Fibroblast of pulmonary artery (primary cell): Measurements from ENCODE around the gene CHCHD1.

Experiments
- DNase-seq: peaks from one replicate; pipeline ENCODE4 v3.0.0-alpha.2; 2010; ENCODE audit warnings: low read depth
- H3K4me3 ChIP-seq: replicated peaks from 2 replicates; pipeline ENCODE4 v1.5.1; 2011; ENCODE audit warnings: low read depth, mild to moderate bottlenecking, control low read depth, low read length, moderate library complexity
- TF ChIP-seq, protein P1 (sequence below): IDR thresholded peaks from 2 replicates; pipeline ENCODE4 v1.5.1; 2011; ENCODE audit warnings: mild to moderate bottlenecking, control low read depth, low read length, inconsistent platforms; ENCODE audit errors: missing control alignments

Gene CHCHD1

DNA sequence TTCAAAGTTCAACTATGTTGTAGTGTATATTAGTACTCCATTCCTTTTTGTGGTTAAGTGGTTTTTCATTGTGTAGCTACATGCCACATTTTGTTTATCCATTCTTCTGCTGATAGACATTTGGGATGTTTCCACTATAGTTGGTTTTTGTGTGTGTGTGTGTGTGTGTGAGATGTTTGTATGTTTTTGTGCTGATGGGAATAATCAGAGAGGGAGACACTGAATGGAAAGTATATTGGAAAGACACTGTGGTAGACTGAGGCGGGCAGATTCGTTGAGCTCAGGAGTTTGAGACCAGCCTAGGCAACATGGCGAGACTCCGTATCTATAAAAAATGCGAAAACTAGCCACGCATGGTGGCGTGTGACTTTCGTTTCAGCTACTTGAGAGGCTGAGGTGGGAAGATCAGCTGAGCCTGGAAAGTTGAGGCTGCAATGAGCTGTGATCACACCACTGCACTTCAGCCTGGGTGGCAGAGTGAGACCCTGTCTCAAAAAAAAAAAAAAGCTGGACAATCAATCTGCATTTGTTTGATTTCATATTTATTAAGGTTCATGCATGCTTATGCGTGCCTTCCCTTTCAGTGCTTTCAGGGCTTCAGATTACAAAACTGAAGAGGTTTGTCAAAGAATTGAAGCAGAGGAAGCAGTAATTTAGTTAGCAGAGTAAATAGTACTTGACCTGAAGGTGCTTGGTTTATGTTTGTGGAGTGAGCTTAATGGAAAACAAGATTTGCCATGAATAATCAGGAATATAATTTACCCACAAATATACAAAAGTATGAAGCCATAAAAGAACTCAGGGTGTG, 22.9 kb upstream of the CHCHD1 start:
- TF ChIP-seq, protein P1, sequence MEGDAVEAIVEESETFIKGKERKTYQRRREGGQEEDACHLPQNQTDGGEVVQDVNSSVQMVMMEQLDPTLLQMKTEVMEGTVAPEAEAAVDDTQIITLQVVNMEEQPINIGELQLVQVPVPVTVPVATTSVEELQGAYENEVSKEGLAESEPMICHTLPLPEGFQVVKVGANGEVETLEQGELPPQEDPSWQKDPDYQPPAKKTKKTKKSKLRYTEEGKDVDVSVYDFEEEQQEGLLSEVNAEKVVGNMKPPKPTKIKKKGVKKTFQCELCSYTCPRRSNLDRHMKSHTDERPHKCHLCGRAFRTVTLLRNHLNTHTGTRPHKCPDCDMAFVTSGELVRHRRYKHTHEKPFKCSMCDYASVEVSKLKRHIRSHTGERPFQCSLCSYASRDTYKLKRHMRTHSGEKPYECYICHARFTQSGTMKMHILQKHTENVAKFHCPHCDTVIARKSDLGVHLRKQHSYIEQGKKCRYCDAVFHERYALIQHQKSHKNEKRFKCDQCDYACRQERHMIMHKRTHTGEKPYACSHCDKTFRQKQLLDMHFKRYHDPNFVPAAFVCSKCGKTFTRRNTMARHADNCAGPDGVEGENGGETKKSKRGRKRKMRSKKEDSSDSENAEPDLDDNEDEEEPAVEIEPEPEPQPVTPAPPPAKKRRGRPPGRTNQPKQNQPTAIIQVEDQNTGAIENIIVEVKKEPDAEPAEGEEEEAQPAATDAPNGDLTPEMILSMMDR, result no peak
- no peak for DNase-seq
- H3K4me3 ChIP-seq, result no peak overlapping the region

DNA sequence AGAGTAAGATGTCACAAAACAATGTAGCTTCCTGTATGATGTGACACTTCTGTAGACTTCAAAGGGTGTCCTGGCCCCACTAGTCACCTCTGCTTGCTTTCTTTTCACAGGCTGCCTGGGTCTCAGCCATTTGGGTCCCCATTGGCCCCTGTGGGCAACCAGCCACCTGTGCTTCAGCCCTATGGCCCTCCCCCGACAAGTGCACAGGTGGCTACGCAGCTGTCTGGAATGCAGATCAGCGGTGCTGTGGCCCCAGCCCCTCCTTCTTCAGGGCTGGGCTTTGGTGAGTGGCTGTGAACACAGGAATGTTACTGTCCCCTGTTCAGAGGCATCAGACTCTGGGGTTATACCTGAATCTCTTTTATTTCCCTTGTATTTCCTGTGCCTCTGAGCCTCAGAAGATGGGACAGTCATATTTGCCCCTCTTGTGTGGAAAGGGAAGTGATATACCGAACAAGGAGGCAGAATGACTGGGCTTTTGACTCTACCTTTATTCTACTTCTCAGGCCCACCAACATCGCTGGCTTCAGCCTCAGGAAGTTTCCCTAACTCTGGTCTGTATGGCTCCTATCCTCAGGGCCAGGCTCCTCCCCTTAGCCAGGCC, 22.2 kb upstream of the CHCHD1 start:
- DNase-seq, result no peak
- H3K4me3 ChIP-seq, result no peak overlapping the region

GRCh38 chr10:73761781-73762180, 20.1 kb upstream of the CHCHD1 start:
- TF ChIP-seq, protein P1, result no peak
- DNase-seq, result no peak
- H3K4me3 ChIP-seq, result no peak overlapping the region

More for the DNA sequence above, 22.2 kb upstream of the CHCHD1 start:
- TF ChIP-seq, protein P1, result no peak

- DNase-seq, result peak; percentile 19
- TF ChIP-seq, protein P1, result no peak
- H3K4me3 ChIP-seq, result no peak overlapping the region
Measured at GRCh38 chr10:73762915-73763314, 18.9 kb upstream of the CHCHD1 start.

- no peak overlapping the region for H3K4me3 ChIP-seq
- DNase-seq, result no peak
- TF ChIP-seq, protein P1, result no peak
Measured at GRCh38 chr10:73763343-73763742, 18.5 kb upstream of the CHCHD1 start.

GRCh38 chr10:73765066-73765465, 16.8 kb upstream of the CHCHD1 start:
- no peak for DNase-seq
- no peak overlapping the region for H3K4me3 ChIP-seq
- TF ChIP-seq, protein P1, result no peak
